ENCODE measurements around the gene TYRP1.

GRCh38 chr9:12717907-12718306 lies 24.7 kb downstream of the TYRP1 start:
- no peak for TF ChIP-seq EZH2phosphoT487 (conservative IDR thresholded peaks at IDR 0.05; ENCODE audit: low read length)
- TF ChIP-seq, protein P1, sequence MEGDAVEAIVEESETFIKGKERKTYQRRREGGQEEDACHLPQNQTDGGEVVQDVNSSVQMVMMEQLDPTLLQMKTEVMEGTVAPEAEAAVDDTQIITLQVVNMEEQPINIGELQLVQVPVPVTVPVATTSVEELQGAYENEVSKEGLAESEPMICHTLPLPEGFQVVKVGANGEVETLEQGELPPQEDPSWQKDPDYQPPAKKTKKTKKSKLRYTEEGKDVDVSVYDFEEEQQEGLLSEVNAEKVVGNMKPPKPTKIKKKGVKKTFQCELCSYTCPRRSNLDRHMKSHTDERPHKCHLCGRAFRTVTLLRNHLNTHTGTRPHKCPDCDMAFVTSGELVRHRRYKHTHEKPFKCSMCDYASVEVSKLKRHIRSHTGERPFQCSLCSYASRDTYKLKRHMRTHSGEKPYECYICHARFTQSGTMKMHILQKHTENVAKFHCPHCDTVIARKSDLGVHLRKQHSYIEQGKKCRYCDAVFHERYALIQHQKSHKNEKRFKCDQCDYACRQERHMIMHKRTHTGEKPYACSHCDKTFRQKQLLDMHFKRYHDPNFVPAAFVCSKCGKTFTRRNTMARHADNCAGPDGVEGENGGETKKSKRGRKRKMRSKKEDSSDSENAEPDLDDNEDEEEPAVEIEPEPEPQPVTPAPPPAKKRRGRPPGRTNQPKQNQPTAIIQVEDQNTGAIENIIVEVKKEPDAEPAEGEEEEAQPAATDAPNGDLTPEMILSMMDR (IDR thresholded peaks at IDR 0.05; ENCODE audit: insufficient read depth, low read length, poor library complexity, severe bottlenecking): no peak

Data from SU-DHL-6 (cell line).